ENCODE data around the gene MEI4.
"Not testable (repeated sequence)": the region's sequence is repeated elsewhere in the genome, so short reads cannot be mapped to it uniquely, and the experiment has no call there.

MEI4 gene

DNA sequence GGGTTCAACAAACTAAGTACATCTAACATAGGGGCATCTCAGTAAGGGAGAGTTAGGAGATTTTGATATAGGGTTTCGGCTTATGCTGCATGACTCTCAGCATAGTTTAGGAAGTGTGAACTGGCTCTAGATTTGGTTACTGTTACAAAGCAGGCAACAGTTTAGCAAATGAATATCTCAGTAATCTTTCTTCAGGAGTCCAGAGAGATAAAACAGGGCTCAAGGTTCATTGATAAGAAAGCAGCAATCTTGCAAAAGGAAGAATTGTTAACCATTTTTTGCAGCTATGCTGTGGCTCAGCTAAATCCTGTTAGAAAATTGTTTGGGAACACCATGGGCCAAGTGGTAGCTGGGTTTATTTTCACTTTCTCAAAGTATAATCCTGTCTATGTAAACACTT, 161.3 kb downstream of the MEI4 start:
- no peak for DNase-seq (ENCODE audit: low read depth in 2 of 2)

DNA sequence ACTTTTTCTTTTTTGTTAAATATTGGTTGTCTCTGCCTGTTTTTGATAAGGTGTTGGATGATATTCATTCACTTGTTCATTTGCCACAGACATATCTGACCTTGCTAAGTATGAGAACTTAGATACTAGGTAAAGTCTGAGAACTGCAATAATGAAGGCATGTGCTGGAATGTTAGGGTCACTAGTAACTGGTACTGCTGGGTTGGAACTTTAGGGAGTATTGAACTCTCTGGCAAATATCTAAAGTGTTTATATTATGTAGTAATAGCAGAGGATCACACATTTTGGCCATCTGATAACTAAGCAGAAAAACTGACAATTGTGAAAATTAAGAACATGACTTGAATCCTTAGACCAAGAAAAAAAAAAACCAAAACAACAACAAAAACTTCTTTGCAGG, 162.7 kb downstream of the MEI4 start:
- no peak for DNase-seq (ENCODE audit: low read depth in 2 of 2)

DNA sequence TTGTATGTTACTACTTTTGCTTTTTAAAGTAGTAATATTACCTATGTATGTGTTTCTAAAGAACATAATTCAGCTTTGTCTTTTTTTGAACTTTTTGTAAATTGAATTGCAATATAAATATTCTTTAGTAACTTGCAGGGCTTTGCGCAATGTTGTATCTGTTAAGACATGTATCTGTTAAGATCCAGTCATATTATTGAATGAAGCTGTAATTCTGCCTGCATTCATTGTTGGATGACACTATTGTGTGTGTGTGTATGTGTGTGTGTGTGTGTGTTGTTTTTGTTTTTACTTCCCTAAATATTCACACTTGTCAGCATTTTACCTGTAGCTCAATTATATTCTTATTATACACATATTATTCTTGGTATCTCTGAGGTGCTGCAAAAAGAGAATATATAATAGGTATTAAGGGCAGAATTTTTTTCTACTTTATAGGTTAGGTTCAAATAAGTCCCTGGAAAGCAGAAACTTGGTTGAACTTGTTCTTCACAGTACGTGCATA, 164.0 kb downstream of the MEI4 start:
- no peak for DNase-seq (ENCODE audit: low read depth in 2 of 2)

DNA sequence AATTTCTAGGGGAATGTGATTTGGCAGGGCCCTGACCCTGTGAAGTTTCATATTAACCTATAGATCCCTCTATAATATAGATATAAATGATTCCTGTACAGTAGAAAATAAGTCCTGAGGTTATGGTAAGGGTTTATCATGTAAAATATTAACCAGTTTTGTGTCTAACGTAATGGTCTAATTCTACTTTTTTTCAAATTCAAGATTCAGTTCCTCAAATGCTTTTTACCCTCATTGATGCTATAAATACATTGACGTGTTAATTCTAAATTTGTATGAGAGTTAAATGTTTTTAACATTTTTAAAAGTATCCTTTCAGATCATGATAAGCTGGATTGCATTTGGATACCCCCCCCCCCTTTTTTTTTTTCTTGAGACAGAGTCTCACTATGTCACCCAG, 169.4 kb downstream of the MEI4 start:
- DNase-seq (ENCODE audit: low read depth in 2 of 2): no peak

DNA sequence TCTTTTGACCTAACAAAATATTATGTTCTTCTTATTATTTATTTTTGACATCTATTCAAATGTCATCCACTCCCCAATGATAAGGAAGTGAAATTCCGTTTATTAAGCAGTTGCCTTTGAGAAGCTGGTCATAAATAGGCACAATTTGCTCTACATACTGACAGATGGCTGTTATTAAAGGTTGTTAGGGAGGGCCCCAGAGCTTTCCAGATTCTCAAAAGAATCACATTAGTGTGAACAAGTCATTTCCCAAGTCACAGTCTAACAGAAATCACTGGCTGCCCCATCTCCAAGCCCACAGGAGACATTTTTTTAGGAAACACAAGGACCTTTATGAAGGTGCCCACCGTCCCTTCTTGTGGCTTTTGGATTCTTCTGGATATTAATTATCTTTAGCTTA, 172.4 kb downstream of the MEI4 start:
- no peak for DNase-seq (ENCODE audit: low read depth in 2 of 2)

DNA sequence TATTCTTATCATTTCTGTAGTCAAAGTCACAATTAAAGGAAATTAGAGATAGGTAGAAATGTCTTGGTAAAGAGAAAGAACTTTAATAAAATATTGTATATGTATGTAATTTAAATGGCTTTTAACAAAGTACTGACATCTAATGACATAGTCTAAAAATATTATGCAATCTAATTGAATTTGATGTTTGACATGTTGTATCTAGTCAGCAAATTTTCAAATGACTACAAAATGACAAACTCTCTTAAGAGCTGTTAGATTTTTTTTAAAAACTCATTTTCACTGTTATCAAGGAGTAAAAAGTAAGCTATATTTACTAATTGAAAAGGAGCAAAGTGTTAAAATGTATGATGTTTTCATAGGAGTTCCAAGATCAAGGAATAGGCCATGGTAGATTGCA, 176.9 kb downstream of the MEI4 start:
- DNase-seq (ENCODE audit: low read depth in 2 of 2): no peak

DNA sequence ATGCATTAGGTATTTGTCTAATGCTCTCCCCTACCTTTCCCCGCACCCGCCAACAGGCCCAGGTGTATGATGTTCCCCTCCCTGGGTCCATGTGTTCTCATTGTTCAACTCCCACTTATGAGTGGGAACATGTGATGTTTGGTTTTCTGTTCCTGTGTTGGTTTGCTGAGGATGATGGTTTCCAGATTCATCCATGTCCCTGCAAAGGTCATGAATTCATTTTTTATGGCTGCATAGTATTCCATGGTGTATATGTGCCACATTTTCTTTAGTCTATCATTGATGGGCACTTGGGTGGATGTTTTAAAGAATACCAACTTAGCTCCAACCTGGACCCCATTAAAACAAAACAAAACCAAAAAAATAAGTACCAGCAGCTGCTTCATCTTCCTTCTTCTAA, 180.9 kb downstream of the MEI4 start:
- DNase-seq (ENCODE audit: low read depth in 2 of 2): not testable (repeated sequence)

DNA sequence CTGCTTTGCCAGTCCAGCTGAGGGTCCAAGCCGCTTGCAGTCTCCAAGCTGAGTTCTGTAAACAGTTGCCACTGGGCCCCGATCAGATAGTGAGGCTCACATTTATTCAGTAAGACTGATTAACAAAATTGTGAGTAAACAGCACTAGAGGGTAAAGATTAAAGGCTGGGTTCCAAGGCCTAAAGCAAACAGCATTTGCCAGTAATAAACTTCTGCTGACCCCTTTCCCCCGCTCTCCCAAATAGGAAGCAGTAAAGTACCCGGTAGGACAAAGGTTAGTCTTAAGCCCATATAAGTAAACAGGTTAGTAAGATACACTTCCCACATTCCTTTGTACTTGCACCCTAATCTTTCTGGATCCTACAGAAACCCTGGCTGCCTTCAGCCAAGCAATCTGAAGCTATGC, 181.8 kb downstream of the MEI4 start:
- DNase-seq (ENCODE audit: low read depth in 2 of 2): no peak

DNA sequence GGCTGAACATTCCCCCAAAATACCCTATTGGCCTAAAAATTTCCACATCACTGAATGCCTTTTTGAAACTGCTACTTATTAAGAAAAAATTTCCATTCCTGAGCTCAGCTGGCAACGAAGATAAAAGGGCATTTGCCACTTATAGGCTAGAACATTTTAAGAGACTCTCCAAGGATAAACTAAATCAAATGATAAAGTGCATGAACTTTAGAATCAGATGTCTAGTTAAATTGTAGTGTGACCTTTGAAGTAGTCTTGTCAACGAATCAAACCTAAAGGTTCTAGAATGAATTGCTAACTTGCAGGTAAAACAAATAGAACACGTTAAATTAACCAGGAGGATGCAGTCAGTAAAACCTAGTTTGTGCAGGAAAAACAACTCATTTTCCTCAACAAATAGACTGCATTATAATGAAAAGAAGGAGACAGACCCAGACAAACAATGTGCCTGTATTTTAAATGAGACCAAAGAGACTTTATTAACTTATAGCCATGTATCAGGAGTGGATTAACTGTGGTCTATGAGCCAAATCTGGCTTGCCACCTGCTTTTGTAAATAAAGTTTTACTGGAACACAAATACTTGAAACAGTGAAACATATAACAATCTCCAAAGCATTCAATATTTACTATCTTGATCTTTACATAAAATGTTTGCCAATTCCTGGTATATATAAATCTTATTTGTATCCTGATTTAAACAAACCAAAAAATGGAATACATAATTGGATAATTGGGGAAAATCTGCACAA, 184.4 kb downstream of the MEI4 start:
- DNase-seq (ENCODE audit: low read depth in 2 of 2): no peak

DNA sequence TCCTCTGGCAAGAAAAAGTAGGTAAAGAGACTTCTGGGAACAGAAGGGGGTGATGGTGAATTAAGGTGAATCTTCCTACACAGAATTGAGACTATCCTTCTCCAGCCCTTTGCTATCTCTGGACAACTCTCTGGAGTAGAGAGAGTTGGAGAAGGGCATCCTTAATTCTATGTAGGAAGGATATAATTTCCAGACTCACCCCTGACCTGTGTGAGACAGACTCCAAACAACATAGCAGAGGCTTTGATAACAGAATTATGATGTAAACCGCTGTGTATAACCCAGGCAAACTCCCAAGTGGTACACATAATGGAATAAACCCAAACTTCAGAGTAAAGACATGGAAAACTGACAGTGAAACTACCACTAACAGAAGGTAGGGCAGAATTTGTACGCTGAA, 186.5 kb downstream of the MEI4 start:
- no peak for DNase-seq (ENCODE audit: low read depth in 2 of 2)

DNA sequence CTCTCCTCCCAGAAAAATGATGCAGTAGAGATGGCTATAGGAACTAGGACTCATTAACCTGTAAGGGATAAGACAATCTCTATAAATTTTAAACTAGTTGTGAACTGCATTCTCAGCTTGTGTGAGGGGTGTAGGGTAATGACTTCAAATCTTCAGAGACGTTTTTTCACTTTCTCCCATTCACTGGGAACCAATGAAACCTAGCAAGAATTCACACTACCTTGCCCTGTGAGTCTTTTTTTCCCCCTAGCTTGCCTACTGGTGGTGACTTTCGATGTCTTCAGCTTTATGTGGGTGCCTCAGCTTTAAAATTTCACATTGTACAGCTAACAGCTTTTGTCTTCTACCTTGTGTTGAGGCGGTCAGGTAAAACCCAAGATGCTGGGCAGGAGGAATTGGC, 192.0 kb downstream of the MEI4 start:
- no peak for DNase-seq (ENCODE audit: low read depth in 2 of 2)

DNA sequence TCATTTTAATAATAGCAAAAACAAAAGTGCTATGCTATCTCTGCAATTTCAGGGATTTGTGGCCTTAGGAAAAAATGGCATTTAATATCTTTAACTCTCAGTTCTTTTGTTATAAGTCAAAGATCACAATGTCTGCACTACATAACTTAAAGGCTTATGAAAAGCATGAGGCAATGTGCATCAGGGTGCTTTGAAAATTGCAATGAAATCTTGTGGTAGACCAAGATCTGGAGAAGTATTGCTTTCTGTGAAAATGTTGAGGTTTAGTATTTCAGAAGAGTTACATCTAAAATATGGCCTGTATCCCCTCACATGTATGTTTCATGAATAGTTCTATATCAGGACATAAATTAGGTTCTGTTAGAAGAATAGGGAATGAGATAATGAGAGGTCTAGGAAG, 200.6 kb downstream of the MEI4 start:
- no peak for DNase-seq (ENCODE audit: low read depth in 2 of 2)

DNA sequence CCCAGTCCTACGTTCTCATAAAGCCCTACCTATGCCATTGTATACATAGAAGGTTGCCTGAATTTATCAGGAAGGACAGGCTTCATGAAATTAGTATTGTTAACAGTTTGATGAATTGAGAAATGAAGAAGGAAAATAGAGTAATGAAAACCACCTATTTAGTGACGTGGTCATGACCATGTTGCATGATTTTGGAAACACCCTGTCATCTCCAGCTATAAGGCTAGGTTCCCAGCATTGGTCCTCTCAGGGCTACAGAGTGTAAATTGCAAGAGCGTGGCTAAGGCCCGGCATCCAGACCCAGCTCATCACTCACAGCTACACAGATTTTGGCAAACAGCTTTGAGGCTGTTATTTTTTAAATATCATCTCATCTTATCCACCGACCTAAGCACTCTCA, 203.6 kb downstream of the MEI4 start:
- no peak for DNase-seq (ENCODE audit: low read depth in 2 of 2)

DNA sequence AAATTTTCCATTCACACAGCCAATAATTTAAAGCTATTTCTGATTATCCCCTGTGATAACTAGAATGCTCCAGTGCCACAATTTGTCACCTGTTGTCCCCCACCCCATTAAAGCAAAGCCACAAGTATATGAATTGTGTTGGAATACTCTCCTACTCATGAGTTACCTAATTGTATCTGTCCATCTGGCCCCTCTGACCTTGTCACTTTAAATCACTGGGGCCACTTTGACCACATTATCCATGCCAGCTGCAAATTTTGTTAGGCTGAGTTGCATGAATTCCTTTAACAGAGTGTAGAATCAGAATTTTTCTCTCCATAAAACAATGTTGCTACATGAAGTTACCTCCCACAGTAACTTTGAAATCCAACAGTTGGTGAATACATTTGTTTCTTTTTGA, 204.6 kb downstream of the MEI4 start:
- no peak for DNase-seq (ENCODE audit: low read depth in 2 of 2)

DNA sequence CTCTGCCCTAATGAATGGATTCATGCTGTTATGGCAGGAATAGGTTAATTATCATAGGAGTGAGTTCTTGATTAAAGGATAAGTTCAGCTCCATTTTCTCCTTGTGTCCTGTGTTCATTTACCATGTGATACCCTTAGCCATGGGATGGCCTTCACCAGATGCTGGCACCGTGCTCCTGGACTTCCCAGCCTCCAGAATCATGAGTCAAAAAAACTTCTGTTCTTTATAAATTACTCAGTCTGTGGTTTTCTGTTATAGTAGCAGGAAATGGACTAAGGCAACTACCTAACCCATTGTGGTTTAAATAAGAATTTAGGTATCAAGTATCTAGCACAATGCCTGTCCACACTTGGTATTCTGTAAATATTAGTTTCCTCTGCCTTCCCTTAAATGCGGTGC, 223.5 kb downstream of the MEI4 start:
- no peak for DNase-seq (ENCODE audit: low read depth in 2 of 2)

DNA sequence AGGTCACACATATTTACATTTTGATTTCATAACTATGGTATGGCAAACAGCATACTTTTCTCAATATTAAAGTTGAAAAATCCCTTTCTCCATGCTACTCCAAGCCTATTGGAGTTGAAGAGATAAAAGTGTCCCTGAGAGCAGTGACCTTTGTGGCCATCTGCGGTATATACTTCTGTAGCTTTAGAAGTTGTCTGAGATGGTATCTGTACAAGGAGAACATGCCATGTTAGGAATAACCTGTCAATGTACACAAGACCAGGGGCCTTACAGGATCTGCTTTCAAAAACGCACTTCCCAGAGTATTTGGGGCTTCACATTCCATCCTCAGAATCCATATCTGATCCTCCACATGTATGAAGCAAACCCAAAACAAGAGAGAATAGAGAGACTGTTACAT, 226.7 kb downstream of the MEI4 start:
- DNase-seq (ENCODE audit: low read depth in 2 of 2): no peak

DNA sequence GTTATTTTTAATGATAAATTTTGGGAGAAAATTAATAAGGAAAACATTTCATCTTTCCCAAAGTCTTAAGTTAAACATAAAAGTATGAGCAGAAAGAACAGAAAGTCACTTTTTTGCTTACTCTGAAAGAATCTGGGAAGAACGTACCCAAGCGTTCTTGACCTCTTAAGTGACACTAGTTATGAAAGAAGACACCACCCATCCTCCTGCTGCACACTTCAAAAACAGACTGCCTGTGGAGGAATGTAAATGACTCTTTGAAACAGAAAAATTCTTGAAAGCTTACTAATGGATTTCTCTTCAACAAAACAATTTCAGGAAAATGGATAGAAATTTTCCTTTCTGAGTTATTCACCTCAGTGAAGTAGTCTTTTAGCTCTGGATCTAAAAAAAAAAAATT, 227.7 kb downstream of the MEI4 start:
- DNase-seq (ENCODE audit: low read depth in 2 of 2): no peak

DNA sequence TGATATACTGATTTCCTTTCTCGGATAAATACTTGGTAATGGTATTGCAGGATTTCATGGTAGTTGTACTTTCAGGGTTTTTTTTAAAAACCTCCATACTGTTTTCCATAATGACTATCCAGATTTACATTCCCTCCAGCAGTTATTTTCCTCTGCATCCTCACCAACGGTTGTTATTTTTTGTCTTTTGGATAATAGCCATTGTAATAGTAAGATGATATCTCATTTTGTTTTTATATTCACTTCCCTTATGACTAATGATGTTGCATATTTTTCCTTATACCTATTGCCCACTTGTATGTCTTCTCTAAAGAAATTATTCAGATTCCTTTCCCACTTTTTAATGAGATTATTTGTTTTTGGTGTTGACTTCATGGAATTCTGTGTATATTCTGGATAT, 231.0 kb downstream of the MEI4 start:
- no peak for DNase-seq (ENCODE audit: low read depth in 2 of 2)

DNA sequence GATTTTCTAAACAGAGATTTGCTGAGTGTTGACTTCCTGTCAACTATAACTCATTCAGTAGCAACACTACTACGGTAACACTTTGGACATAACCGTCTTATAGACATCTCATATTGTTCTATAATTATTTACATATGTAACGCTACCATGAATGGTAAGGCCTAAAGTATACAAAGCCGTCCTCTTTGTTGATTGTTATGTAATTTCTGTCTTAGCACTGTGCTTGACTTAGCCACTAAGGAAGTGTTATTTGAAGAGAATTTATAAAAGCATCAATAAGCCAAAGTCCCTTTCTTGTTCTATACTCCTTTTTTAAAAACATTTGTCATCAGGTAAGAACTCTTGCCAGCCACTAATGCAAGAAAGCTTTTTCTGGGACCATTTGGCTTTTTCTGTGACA, 240.6 kb downstream of the MEI4 start:
- DNase-seq (ENCODE audit: low read depth in 2 of 2): no peak

DNA sequence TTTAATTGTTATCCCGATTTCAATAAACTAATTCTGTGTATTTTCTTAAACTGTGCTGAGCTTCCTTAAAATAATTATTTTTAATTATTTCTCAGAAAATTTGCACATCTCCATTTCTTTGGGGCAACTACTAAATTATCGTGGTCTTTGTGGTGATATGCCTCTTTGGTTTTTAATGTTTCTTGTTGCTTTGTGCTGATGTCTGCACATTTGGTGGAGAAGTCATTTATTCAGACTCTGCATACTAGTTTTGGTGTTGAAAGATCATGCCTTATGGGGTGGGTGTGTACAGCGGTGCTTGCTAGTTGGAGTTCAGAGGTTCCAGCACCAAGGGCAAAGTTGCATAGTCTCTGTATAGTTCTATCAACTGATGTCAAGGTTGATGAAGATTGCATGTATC, 253.2 kb downstream of the MEI4 start:
- DNase-seq (ENCODE audit: low read depth in 2 of 2): no peak

DNA sequence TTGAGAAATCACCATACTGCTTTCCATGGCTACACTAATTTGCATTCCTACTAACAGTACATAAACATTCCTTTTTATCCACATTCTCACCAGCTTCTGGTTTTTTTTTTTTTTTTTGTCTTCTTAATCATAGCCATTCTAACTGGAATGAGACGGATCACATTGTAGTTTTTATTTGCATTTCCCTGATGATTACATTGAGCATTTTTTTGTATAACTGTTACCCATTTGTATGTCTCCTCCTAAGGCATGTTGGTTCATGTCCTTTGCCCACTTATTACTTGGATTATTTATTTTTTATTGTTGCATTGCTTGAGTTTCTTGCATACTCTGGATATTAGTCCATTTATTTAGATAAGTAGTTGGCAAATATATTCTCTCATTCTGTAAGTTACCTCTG, 258.0 kb downstream of the MEI4 start:
- no peak for DNase-seq (ENCODE audit: low read depth in 2 of 2)

DNA sequence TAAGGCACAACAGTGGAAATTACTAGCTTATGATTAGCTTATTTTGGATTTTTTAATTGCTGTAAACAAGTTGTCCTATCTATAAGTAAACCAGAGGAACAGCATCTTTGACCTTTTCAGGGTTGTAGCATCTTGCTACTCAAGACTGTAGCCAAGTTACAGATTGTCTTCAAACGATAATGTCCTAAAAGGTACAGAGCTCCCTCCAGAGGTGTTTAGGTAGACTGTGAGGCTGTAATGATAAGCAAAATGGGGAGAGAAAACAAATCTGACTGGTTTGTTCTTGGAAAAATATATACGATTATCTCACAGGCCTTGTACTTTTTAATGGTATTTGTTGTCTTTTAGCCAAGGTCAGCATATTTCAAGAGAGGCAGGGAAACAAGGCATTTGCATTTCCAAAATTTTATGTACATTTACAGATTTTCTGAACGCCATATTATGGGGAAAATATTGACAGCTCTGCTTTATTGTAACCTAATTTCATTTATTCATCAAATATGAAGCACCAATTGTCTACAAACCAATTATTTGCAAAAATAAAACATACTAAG, 273.4 kb downstream of the MEI4 start:
- DNase-seq (ENCODE audit: low read depth in 2 of 2): no peak

DNA sequence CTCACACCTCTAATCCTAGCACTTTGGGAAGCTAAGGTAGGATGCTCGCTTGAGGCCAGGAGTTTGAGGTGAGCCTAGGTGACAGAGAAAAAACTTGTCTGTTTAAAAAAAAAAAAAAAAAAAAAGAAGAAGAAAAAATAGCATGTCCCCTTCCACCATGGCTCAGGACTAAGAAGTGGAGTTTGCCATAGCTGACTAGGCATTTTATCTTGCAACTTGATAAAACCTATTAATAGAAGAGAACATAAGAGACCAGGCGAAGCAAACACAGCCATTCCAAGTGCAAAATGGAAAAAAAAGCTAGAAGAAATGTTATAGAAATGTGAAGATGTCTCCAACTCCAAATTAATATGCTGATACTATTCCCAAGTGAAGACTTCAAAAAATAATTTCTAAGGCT, 277.5 kb downstream of the MEI4 start:
- DNase-seq (ENCODE audit: low read depth in 2 of 2): no peak

DNA sequence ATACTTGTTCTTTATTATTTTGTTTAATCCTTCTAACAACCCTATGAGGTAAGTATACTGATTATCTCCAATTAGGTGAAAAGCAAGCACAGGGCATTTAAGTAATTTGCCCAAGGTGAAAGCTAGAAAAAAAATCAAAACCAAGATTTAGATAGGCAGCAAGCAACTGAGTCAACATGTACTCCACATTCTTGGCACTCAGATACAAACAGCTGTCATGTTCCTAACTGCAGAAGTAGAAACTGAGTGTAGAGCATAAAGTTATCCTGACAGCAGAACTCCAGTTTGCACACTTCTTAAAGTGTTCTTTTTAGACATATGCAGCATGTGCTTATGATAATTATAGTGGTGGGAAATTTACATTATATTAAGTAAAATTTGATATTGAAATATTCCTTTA, 278.1 kb downstream of the MEI4 start:
- no peak for DNase-seq (ENCODE audit: low read depth in 2 of 2)

Data from stimulated activated CD8-positive, alpha-beta memory T cell treated with anti-CD3 and anti-CD28 coated beads, Interleukin-2, amount 100 ng/mL, for 1 hour (primary cell).